A549 (cell line): ENCODE data around the gene MARK3. TPM values are rescaled to one million over a fixed set of nuclear protein-coding genes. Genes with fewer than 3 reads are reported as not detected.

Experiments
- ATAC-seq, 2 experiments: fragments of 200-7000 bp in 1 of 2; fragments of >200 bp in 1 of 2; cut with Nextera tagmentation in 1 of 2; cut with Tn5 transposase in 1 of 2; 3 replicates each; pipeline versions ENCODE4 v1.8.0 to v1.9.1; 2018 to 2020; ENCODE audit warnings: mild to moderate bottlenecking in 1 of 2, moderate library complexity in 1 of 2
- CTCF ChIA-PET: fragments of 300-600 bp; sonication (Branson Sonifier 250); formaldehyde crosslinking; extraction: SDS; loops from one replicate; lab custom pipeline; 2021; ENCODE audit warnings: antibody characterized with exemption, inconsistent platforms; lab: Yijun Ruan, JAX
- POLR2A ChIA-PET: fragments of 350-600 bp; formaldehyde crosslinking; extraction: SDS; loops from one replicate; lab custom pipeline; 2021; ENCODE audit warnings: antibody characterized with exemption, inconsistent platforms; lab: Yijun Ruan, JAX
- DNase-seq, 2 experiments: peaks; one replicate each; pipeline versions ENCODE4 v3.0.0 to v3.0.0-alpha.2; 2011 to 2016; ENCODE audit warnings: low read depth in 1 of 2, low spot score in 1 of 2
- FAIRE-seq: peaks from 2 replicates; lab custom pipeline; 2011; peaks lifted over from hg19 to GRCh38; lab: Jason Lieb, UNC
- H3K27ac ChIP-seq, 2 experiments: fragments of >200 bp; sonication (Bioruptor Twin); formaldehyde crosslinking; 3 replicates each; pipeline ENCODE4 v1.5.1; 2016 to 2017
- H3K4me1 ChIP-seq: fragments of >200 bp; sonication (Bioruptor Twin); formaldehyde crosslinking; 3 replicates; pipeline ENCODE4 v1.6.1; 2016
- H3K4me2 ChIP-seq: fragments of >200 bp; sonication (Bioruptor Twin); formaldehyde crosslinking; 3 replicates; pipeline ENCODE4 v1.6.1; 2016
- H3K4me3 ChIP-seq: fragments of >200 bp; sonication (Bioruptor Twin); formaldehyde crosslinking; 3 replicates; pipeline ENCODE4 v1.5.1; 2016
- H3K9me3 ChIP-seq: fragments of >200 bp; sonication (Bioruptor Twin); formaldehyde crosslinking; 3 replicates; pipeline ENCODE4 v1.6.1; 2016
- BCL3 ChIP-seq: fragments of >200 bp; sonication (Bioruptor Twin); formaldehyde crosslinking; IDR thresholded peaks from 3 replicates; pipeline ENCODE4 v1.6.1; 2016
- BHLHE40 ChIP-seq: IDR thresholded peaks from 2 replicates; pipeline ENCODE4 v1.6.1; 2012; ENCODE audit warnings: low read depth, low read length, inconsistent platforms
- CBX2 ChIP-seq: fragments of 200-600 bp; sonication (generic); IDR thresholded peaks from 2 replicates; pipeline ENCODE4 v1.6.1; 2016; ENCODE audit warnings: low read depth, mild to moderate bottlenecking, borderline replicate concordance
- CBX8 ChIP-seq: fragments of 200-600 bp; sonication (generic); IDR thresholded peaks from 2 replicates; pipeline ENCODE4 v1.6.1; 2016
- CHD2 ChIP-seq: fragments of 150-350 bp; IDR thresholded peaks from 2 replicates; pipeline ENCODE4 v1.6.1; 2014; ENCODE audit warnings: low read length; ENCODE audit not compliant: partially characterized antibody
- CHD4 ChIP-seq: fragments of 200-600 bp; sonication (generic); IDR thresholded peaks from 2 replicates; pipeline ENCODE4 v1.6.1; 2016; ENCODE audit warnings: antibody characterized with exemption, mild to moderate bottlenecking, borderline replicate concordance
- EHMT2 ChIP-seq: fragments of 200-600 bp; sonication (generic); IDR thresholded peaks from 2 replicates; pipeline ENCODE4 v1.6.1; 2016; ENCODE audit warnings: antibody characterized with exemption, low read depth, mild to moderate bottlenecking, moderate library complexity
- EP300 ChIP-seq, 2 experiments: fragments of >200 bp; sonication (Bioruptor Twin); formaldehyde crosslinking; IDR thresholded peaks; 2 replicates in 1 of 2; 3 replicates in 1 of 2; pipeline ENCODE4 v1.6.1; 2016 to 2017
- ESRRA ChIP-seq: fragments of 150-350 bp; IDR thresholded peaks from 2 replicates; pipeline ENCODE4 v1.6.1; 2014; ENCODE audit warnings: mild to moderate bottlenecking, low read length, borderline replicate concordance
- FOSB ChIP-seq: fragments of 250-450 bp; sonication (Bioruptor Pico); IDR thresholded peaks from 2 replicates; pipeline ENCODE4 v1.5.0; 2020; ENCODE audit warnings: mild to moderate bottlenecking, moderate library complexity
- FOXS1 ChIP-seq: fragments of 250-450 bp; sonication (Bioruptor Pico); IDR thresholded peaks from 2 replicates; pipeline ENCODE4 v1.5.0; 2020; ENCODE audit warnings: mild to moderate bottlenecking, moderate library complexity
- HES2 ChIP-seq: fragments of >200 bp; sonication (Bioruptor Twin); formaldehyde crosslinking; IDR thresholded peaks from 2 replicates; pipeline ENCODE4 v1.6.1; 2016
- HOXB13 ChIP-seq: fragments of 250-450 bp; sonication (Bioruptor Pico); IDR thresholded peaks from 2 replicates; pipeline ENCODE4 v1.5.0; 2020; ENCODE audit warnings: low read depth, mild to moderate bottlenecking, moderate library complexity
- HOXB5 ChIP-seq: fragments of 250-450 bp; sonication (Bioruptor Pico); IDR thresholded peaks from 2 replicates; pipeline ENCODE4 v1.5.0; 2020; ENCODE audit warnings: mild to moderate bottlenecking, moderate library complexity
- JUN ChIP-seq, 2 experiments: fragments of >200 bp; sonication (Bioruptor Twin); formaldehyde crosslinking; IDR thresholded peaks; 2 replicates in 1 of 2; 3 replicates in 1 of 2; pipeline ENCODE4 v1.6.1; 2016 to 2017
- JUNB ChIP-seq: fragments of >200 bp; sonication (Bioruptor Twin); formaldehyde crosslinking; IDR thresholded peaks from 2 replicates; pipeline ENCODE4 v1.6.1; 2016
- KDM1A ChIP-seq: fragments of 200-600 bp; sonication (generic); IDR thresholded peaks from 2 replicates; pipeline ENCODE4 v1.6.1; 2016; ENCODE audit warnings: low read depth, mild to moderate bottlenecking
- KDM5A ChIP-seq: fragments of 200-600 bp; sonication (generic); IDR thresholded peaks from 2 replicates; pipeline ENCODE4 v1.6.1; 2016; ENCODE audit warnings: antibody characterized with exemption, mild to moderate bottlenecking
- NPAS2 ChIP-seq: fragments of 250-450 bp; sonication (Bioruptor Pico); IDR thresholded peaks from 2 replicates; pipeline ENCODE4 v1.8.0; 2022; ENCODE audit warnings: mild to moderate bottlenecking, moderate library complexity, borderline replicate concordance
- NR3C1 ChIP-seq: fragments of >200 bp; sonication (Bioruptor Twin); formaldehyde crosslinking; IDR thresholded peaks from 3 replicates; pipeline ENCODE4 v1.6.1; 2017
- PBX3 ChIP-seq: IDR thresholded peaks from 2 replicates; pipeline ENCODE4 v1.6.1; 2012
- REST ChIP-seq: fragments of 200-600 bp; sonication (generic); IDR thresholded peaks from 2 replicates; pipeline ENCODE4 v1.6.1; 2016; ENCODE audit warnings: antibody characterized with exemption, mild to moderate bottlenecking, moderate library complexity
- RFX5 ChIP-seq: fragments of 450-650 bp; IDR thresholded peaks from 2 replicates; pipeline ENCODE4 v1.7.1; 2014; ENCODE audit warnings: antibody characterized with exemption, mild to moderate bottlenecking, moderate library complexity
- RNF2 ChIP-seq: fragments of 200-600 bp; sonication (generic); IDR thresholded peaks from 2 replicates; pipeline ENCODE4 v1.6.1; 2016; ENCODE audit warnings: low read depth, mild to moderate bottlenecking, antibody characterized with exemption, moderate library complexity, borderline replicate concordance
- TFCP2L1 ChIP-seq: fragments of 250-450 bp; sonication (Bioruptor Pico); IDR thresholded peaks from 2 replicates; pipeline ENCODE4 v1.5.0; 2021; ENCODE audit warnings: mild to moderate bottlenecking
- USF2 ChIP-seq: fragments of 450-650 bp; IDR thresholded peaks from 2 replicates; pipeline ENCODE4 v1.6.1; 2014; ENCODE audit warnings: antibody characterized with exemption
- ZC3H11A ChIP-seq: fragments of 450-650 bp; IDR thresholded peaks from 2 replicates; pipeline ENCODE4 v1.6.1; 2014; ENCODE audit warnings: antibody characterized with exemption, mild to moderate bottlenecking
- ZFP36 ChIP-seq: fragments of 450-650 bp; IDR thresholded peaks from 2 replicates; pipeline ENCODE4 v1.6.1; 2014; ENCODE audit warnings: borderline replicate concordance; ENCODE audit not compliant: partially characterized antibody
- ZNF302 ChIP-seq: fragments of 250-450 bp; sonication (Bioruptor Pico); IDR thresholded peaks from 2 replicates; pipeline ENCODE4 v1.9.0; 2021; ENCODE audit warnings: inconsistent platforms, mild to moderate bottlenecking, moderate library complexity
- ZSCAN20 ChIP-seq: fragments of 250-450 bp; sonication (Bioruptor Pico); IDR thresholded peaks from 2 replicates; pipeline ENCODE4 v1.8.0; 2022; ENCODE audit warnings: mild to moderate bottlenecking, moderate library complexity
- WGBS: methylation state at CpG from one replicate; pipeline ENCODE4 v1.1.6; 2017; ENCODE audit errors: missing lambda C conversion rate; 5-methylcytosine and 5-hydroxymethylcytosine counted together
- polyA plus RNA-seq, 4 experiments: library from polyadenylated mRNA; depleted of rRNA in 3 of 4; stranded (reverse); fragments of >200 nt; fragmentation: RNase III in 1 of 4; extraction: RNeasy Plus Mini Kit Qiagen cat#74134 plus additional on column Dnase treatment in 1 of 4; gene quantifications; 2 replicates in 3 of 4; 3 replicates in 1 of 4; pipeline ENCODE4 v1.2.3, GENCODE V29; 2011 to 2017

The MARK3 gene
- polyA plus RNA-seq, 2 of the 4 experiments (the other 2 are of a cell fraction) = 59.7 to 97.6 TPM

GRCh38 chr14:103520657-103521437 is 135.6 kb downstream of the MARK3 start (continued):
- TF ChIP-seq JUNB (no peak), PBX3 (no peak), HOXB13 (CRISPR knock-in tag) (no peak), RFX5 (no peak), CHD4 (no peak), EP300 (IDR thresholded peaks at IDR 0.05) (no peak), REST (no peak), BCL3 (no peak), HES2 (no peak), HOXB5 (CRISPR knock-in tag) (no peak), CBX8 (no peak), RNF2 (no peak), NR3C1 (no peak), KDM1A (no peak), CHD2 (no peak), BHLHE40 (no peak), FOSB (no peak), USF2 (no peak), ZC3H11A (no peak), ZFP36 (no peak), EHMT2 (no peak)

- peaks cover 63% of the 10 kb centered on the region for H3K4me1 ChIP-seq
- H3K4me3 ChIP-seq = peak overlapping the region; percentile 79
- 2% methylated on average over 11 of the region's 77 CpGs for WGBS
- DNase-seq (no peak), ATAC-seq (peak in 1 of 2 experiments; percentile 2; a peak in 4 of 6 replicates), FAIRE-seq (no peak)
- peak overlapping the region; percentile 100 for H3K4me2 ChIP-seq
- peak overlapping the region; percentile 71 to 88 for H3K27ac ChIP-seq
- no peaks in the 10 kb centered on the region for H3K9me3 ChIP-seq
- ChIA-PET POLR2A (interaction anchor here (0.7 to 1.4 kb wide), 5 partner anchors 17 to 88 kb away, joined by 3 to 4 read pairs (median 4); no protein-coding TSS in a partner anchor), CTCF (interaction anchor here (1.6 to 10.0 kb wide), 5 partner anchors 12 to 48 kb away, joined by 3 to 489 read pairs (median 59); partner anchors contain the start of genes BAG5 and TRMT61A)
- TF ChIP-seq JUN (IDR thresholded peaks at IDR 0.05) (no peak), FOXS1 (CRISPR knock-in tag) (no peak), KDM5A (no peak), TFCP2L1 (CRISPR knock-in tag) (no peak), HES2 (no peak), RFX5 (no peak), RNF2 (no peak), ZFP36 (no peak), CBX2 (no peak), FOSB (no peak), BCL3 (no peak), ZSCAN20 (CRISPR knock-in tag) (no peak), ZNF302 (CRISPR knock-in tag) (no peak), ESRRA (no peak), NPAS2 (CRISPR knock-in tag) (no peak)
Observed at GRCh38 chr14:103521438-103521950, 136.3 kb downstream of the MARK3 start.
